K562 (cell line): ENCODE data around the gene CARD9. TPM values are rescaled to one million over a fixed set of nuclear protein-coding genes. Genes with fewer than 3 reads are reported as not detected.

Experiments
- EP400 ChIP-seq: fragments of 450-650 bp; IDR thresholded peaks from 2 replicates; pipeline ENCODE4 v1.6.1; 2017; ENCODE audit warnings: antibody characterized with exemption, mild to moderate bottlenecking, moderate library complexity
- EWSR1 ChIP-seq: fragments of 450-650 bp; IDR thresholded peaks from 2 replicates; pipeline ENCODE4 v1.6.1; 2018; ENCODE audit warnings: borderline replicate concordance, mild to moderate bottlenecking, low read depth, moderate library complexity; ENCODE audit not compliant: partially characterized antibody
- HDAC2 ChIP-seq: fragments of 450-650 bp; IDR thresholded peaks from 2 replicates; pipeline ENCODE4 v1.6.1; 2016; ENCODE audit warnings: mild to moderate bottlenecking
- ID3 ChIP-seq, 2 experiments: fragments of 250-450 bp in 1 of 2; fragments of 450-650 bp in 1 of 2; sonication (Bioruptor Pico) in 1 of 2; IDR thresholded peaks; 2 replicates each; pipeline versions ENCODE4 v1.6.1 to v1.8.0; 2016 to 2021; ENCODE audit warnings: mild to moderate bottlenecking in 2 of 2, moderate library complexity in 2 of 2, missing compliant biosample characterization in 1 of 2, missing genetic modification characterization in 1 of 2
- KAT7 ChIP-seq: sonication (generic); formaldehyde crosslinking; IDR thresholded peaks from 2 replicates; pipeline ENCODE4 v1.8.0; 2022; ENCODE audit warnings: missing genetic modification reagents, mild to moderate bottlenecking, borderline replicate concordance
- KDM4B ChIP-seq, 2 experiments: fragments of 450-650 bp in 1 of 2; sonication (generic) in 1 of 2; IDR thresholded peaks; 2 replicates each; pipeline ENCODE4 v1.6.1; 2016 to 2017; ENCODE audit warnings: borderline replicate concordance in 2 of 2, antibody characterized with exemption in 1 of 2, low read depth in 1 of 2, mild to moderate bottlenecking in 1 of 2
- MCM2 ChIP-seq: fragments of 450-650 bp; IDR thresholded peaks from 2 replicates; pipeline ENCODE4 v1.6.1; 2017; ENCODE audit warnings: low read depth, mild to moderate bottlenecking
- NFE2L1 ChIP-seq: fragments of 450-650 bp; IDR thresholded peaks from 2 replicates; pipeline ENCODE4 v1.6.1; 2016; ENCODE audit warnings: missing genetic modification characterization, low read depth, mild to moderate bottlenecking, missing compliant biosample characterization, moderate library complexity, borderline replicate concordance
- NKRF ChIP-seq: fragments of 450-650 bp; IDR thresholded peaks from 2 replicates; pipeline ENCODE4 v1.6.1; 2016; ENCODE audit warnings: borderline replicate concordance
- RBBP5 ChIP-seq: fragments of 200-600 bp; sonication (generic); IDR thresholded peaks from 2 replicates; pipeline ENCODE4 v1.6.1; 2012; ENCODE audit warnings: borderline replicate concordance, mild to moderate bottlenecking, low read length, control low read depth, inconsistent platforms; ENCODE audit not compliant: insufficient read depth, poor library complexity, severe bottlenecking
- SAFB ChIP-seq: fragments of 200-400 bp; formaldehyde crosslinking; IDR thresholded peaks from 2 replicates; pipeline ENCODE4 v1.6.1; 2017; ENCODE audit warnings: low read depth, low read length, borderline replicate concordance
- ZNF511 ChIP-seq: sonication (generic); formaldehyde crosslinking; IDR thresholded peaks from 2 replicates; pipeline ENCODE4 v1.8.0; 2022; ENCODE audit warnings: mild to moderate bottlenecking, missing genetic modification reagents
- polyA plus RNA-seq, 8 experiments: library from polyadenylated mRNA; depleted of rRNA in 4 of 8; stranded (reverse) in 5 of 8; unstranded in 3 of 8; fragments of >200 nt; fragmentation: Nextera tagmentation in 2 of 8; fragmentation: Illumina TruSeq in 1 of 8; extraction: Ambion mirVana in 2 of 8; extraction: Trizol in 1 of 8; gene quantifications; 2 replicates each; pipeline versions ENCODE4 v1.2.1 to v1.2.3, GENCODE V29; 2011 to 2014; ENCODE audit warnings: inconsistent platforms in 1 of 8, missing spikeins in 1 of 8
- total RNA-seq, 7 experiments: library from RNA; depleted of rRNA in 6 of 7; stranded (reverse); fragments of >200 nt in 6 of 7; fragmentation: Illumina TruSeq in 2 of 7; extraction: Trizol in 2 of 7; gene quantifications; 2 replicates each; pipeline versions ENCODE4 v1.2.1 to v1.2.3, GENCODE V29; 2011 to 2021; ENCODE audit warnings: low replicate concordance in 1 of 7
- TF ChIP-seq, protein P1 (sequence below): sonication (generic); formaldehyde crosslinking; IDR thresholded peaks from 2 replicates; pipeline ENCODE4 v1.8.0; 2023; ENCODE audit warnings: missing genetic modification reagents, mild to moderate bottlenecking, borderline replicate concordance
- TF ChIP-seq, protein P2 (sequence below): IDR thresholded peaks from 2 replicates; pipeline ENCODE4 v1.6.1; 2014; ENCODE audit warnings: antibody characterized with exemption

The CARD9 gene
- total and polyA plus RNA-seq, 9 of the 15 experiments (the other 6 are each of a cell fraction or from before 2014, with no cell fraction given), result 1.7 to 53.0 (median 9.7) TPM

GRCh38 chr9:136409557-136410455 is 36.3 kb upstream of the CARD9 start (continued):
- TF ChIP-seq, protein P1, sequence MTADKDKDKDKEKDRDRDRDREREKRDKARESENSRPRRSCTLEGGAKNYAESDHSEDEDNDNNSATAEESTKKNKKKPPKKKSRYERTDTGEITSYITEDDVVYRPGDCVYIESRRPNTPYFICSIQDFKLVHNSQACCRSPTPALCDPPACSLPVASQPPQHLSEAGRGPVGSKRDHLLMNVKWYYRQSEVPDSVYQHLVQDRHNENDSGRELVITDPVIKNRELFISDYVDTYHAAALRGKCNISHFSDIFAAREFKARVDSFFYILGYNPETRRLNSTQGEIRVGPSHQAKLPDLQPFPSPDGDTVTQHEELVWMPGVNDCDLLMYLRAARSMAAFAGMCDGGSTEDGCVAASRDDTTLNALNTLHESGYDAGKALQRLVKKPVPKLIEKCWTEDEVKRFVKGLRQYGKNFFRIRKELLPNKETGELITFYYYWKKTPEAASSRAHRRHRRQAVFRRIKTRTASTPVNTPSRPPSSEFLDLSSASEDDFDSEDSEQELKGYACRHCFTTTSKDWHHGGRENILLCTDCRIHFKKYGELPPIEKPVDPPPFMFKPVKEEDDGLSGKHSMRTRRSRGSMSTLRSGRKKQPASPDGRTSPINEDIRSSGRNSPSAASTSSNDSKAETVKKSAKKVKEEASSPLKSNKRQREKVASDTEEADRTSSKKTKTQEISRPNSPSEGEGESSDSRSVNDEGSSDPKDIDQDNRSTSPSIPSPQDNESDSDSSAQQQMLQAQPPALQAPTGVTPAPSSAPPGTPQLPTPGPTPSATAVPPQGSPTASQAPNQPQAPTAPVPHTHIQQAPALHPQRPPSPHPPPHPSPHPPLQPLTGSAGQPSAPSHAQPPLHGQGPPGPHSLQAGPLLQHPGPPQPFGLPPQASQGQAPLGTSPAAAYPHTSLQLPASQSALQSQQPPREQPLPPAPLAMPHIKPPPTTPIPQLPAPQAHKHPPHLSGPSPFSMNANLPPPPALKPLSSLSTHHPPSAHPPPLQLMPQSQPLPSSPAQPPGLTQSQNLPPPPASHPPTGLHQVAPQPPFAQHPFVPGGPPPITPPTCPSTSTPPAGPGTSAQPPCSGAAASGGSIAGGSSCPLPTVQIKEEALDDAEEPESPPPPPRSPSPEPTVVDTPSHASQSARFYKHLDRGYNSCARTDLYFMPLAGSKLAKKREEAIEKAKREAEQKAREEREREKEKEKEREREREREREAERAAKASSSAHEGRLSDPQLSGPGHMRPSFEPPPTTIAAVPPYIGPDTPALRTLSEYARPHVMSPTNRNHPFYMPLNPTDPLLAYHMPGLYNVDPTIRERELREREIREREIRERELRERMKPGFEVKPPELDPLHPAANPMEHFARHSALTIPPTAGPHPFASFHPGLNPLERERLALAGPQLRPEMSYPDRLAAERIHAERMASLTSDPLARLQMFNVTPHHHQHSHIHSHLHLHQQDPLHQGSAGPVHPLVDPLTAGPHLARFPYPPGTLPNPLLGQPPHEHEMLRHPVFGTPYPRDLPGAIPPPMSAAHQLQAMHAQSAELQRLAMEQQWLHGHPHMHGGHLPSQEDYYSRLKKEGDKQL, result 0 out of 2 replicates have a peak, but pooled peaks have one; percentile 60
- TF ChIP-seq SAFB (no peak), NKRF (peak; percentile 59), NFE2L1 (no peak), KDM4B (IDR thresholded peaks at IDR 0.05; ENCODE audit: borderline replicate concordance in 2 of 2, low read depth in 1 of 2) (no peak), EP400 (no peak; the same call in none of the 2 replicates), MCM2 (no peak), HDAC2 (0 out of 2 replicates have a peak, but pooled peaks have one; percentile 46), RBBP5 (peak; percentile 17), EWSR1 (no peak), ID3 (CRISPR knock-in tag; IDR thresholded peaks at IDR 0.05) (no peak), ID3 (tag; IDR thresholded peaks at IDR 0.05) (no peak), KAT7 (CRISPR knock-in tag) (0 out of 2 replicates have a peak, but pooled peaks have one; percentile 66), ZNF511 (peak; percentile 87; the same call in 1 of the 2 replicates)
- TF ChIP-seq, protein P2, sequence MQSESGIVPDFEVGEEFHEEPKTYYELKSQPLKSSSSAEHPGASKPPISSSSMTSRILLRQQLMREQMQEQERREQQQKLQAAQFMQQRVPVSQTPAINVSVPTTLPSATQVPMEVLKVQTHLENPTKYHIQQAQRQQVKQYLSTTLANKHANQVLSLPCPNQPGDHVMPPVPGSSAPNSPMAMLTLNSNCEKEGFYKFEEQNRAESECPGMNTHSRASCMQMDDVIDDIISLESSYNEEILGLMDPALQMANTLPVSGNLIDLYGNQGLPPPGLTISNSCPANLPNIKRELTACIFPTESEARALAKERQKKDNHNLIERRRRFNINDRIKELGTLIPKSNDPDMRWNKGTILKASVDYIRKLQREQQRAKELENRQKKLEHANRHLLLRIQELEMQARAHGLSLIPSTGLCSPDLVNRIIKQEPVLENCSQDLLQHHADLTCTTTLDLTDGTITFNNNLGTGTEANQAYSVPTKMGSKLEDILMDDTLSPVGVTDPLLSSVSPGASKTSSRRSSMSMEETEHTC, result no peak
